Liver (tissue), 9 donors: ENCODE data around the gene DCUN1D2. TPM values are rescaled to one million over a fixed set of nuclear protein-coding genes. Genes with fewer than 3 reads are reported as not detected.
A peak's percentile ranks its signal among the peaks of the same experiment; 100 is the strongest.

Experiments
- DNase-seq: peaks from one replicate; pipeline ENCODE4 v3.0.0-alpha.2; 2017; ENCODE audit warnings: low spot score
- H3K27ac ChIP-seq, 2 donors: one replicate each; pipeline ENCODE4 v1.7.0; 2013; ENCODE audit warnings: inconsistent platforms in 2 of 2, low read length in 2 of 2, control low read depth in 1 of 2, low read depth in 1 of 2, mild to moderate bottlenecking in 1 of 2
- H3K27me3 ChIP-seq, 4 donors: one replicate each; pipeline versions ENCODE4 v1.6.1 to v1.7.0; 2013; ENCODE audit warnings: low read length in 3 of 4, inconsistent platforms in 1 of 4, mild to moderate bottlenecking in 1 of 4, moderate library complexity in 1 of 4; ENCODE audit not compliant: control insufficient read depth in 4 of 4, insufficient read depth in 4 of 4
- H3K36me3 ChIP-seq, 4 donors: one replicate each; pipeline versions ENCODE4 v1.6.1 to v1.7.0; 2013; ENCODE audit warnings: low read length in 3 of 4, mild to moderate bottlenecking in 3 of 4, low read depth in 1 of 4, moderate library complexity in 1 of 4; ENCODE audit not compliant: control insufficient read depth in 4 of 4, insufficient read depth in 3 of 4
- H3K4me1 ChIP-seq, 4 donors: one replicate each; pipeline versions ENCODE4 v1.6.1 to v1.7.0; 2013; ENCODE audit warnings: low read length in 3 of 4, mild to moderate bottlenecking in 3 of 4, moderate library complexity in 1 of 4; ENCODE audit not compliant: control insufficient read depth in 4 of 4, insufficient read depth in 4 of 4
- H3K4me3 ChIP-seq, 3 donors: one replicate each; pipeline versions ENCODE4 v1.6.1 to v1.7.0; 2013; ENCODE audit warnings: low read length in 3 of 3, control low read depth in 1 of 3, low read depth in 1 of 3, mild to moderate bottlenecking in 1 of 3
- H3K9ac ChIP-seq, 2 donors: one replicate each; pipeline ENCODE4 v1.7.0; 2013; ENCODE audit warnings: low read length in 2 of 2, mild to moderate bottlenecking in 2 of 2, moderate library complexity in 2 of 2, control low read depth in 1 of 2, low read depth in 1 of 2
- H3K9me3 ChIP-seq, 4 donors: one replicate each; pipeline versions ENCODE4 v1.6.1 to v1.7.0; 2013; ENCODE audit warnings: low read length in 3 of 4; ENCODE audit not compliant: control insufficient read depth in 4 of 4
- EGR1 ChIP-seq, 2 donors: IDR thresholded peaks; 2 replicates each; pipeline ENCODE4 v1.6.1; 2016 to 2018; ENCODE audit warnings: antibody characterized with exemption in 2 of 2, low read depth in 2 of 2
- FOXA1 ChIP-seq: IDR thresholded peaks from 2 replicates; pipeline ENCODE4 v1.6.1; 2016; ENCODE audit warnings: antibody characterized with exemption
- FOXA2 ChIP-seq: IDR thresholded peaks from 2 replicates; pipeline ENCODE4 v1.6.1; 2016; ENCODE audit warnings: antibody characterized with exemption
- GABPA ChIP-seq, 2 donors: IDR thresholded peaks in 1 of 2; conservative IDR thresholded peaks in 1 of 2; 2 replicates each; pipeline ENCODE4 v1.6.1; 2016; ENCODE audit warnings: antibody characterized with exemption in 2 of 2, mild to moderate bottlenecking in 1 of 2, moderate library complexity in 1 of 2
- JUND ChIP-seq, 2 donors: IDR thresholded peaks; 2 replicates each; pipeline ENCODE4 v1.6.1; 2016; ENCODE audit warnings: antibody characterized with exemption in 2 of 2
- NR2F2 ChIP-seq: IDR thresholded peaks from 2 replicates; pipeline ENCODE4 v1.6.1; 2016; ENCODE audit warnings: antibody characterized with exemption
- RAD21 ChIP-seq, 2 donors: IDR thresholded peaks; 2 replicates each; pipeline ENCODE4 v1.6.1; 2016; ENCODE audit warnings: antibody characterized with exemption in 2 of 2, mild to moderate bottlenecking in 2 of 2
- RXRA ChIP-seq, 2 donors: IDR thresholded peaks; 2 replicates each; pipeline ENCODE4 v1.6.1; 2017 to 2018; ENCODE audit warnings: antibody characterized with exemption in 2 of 2, mild to moderate bottlenecking in 1 of 2
- SP1 ChIP-seq: IDR thresholded peaks from 2 replicates; pipeline ENCODE4 v1.6.1; 2018; ENCODE audit warnings: antibody characterized with exemption, mild to moderate bottlenecking
- TAF1 ChIP-seq: conservative IDR thresholded peaks from 2 replicates; pipeline ENCODE4 v1.6.1; 2016; ENCODE audit warnings: antibody characterized with exemption, mild to moderate bottlenecking
- YY1 ChIP-seq: IDR thresholded peaks from 2 replicates; pipeline ENCODE4 v1.6.1; 2016; ENCODE audit warnings: antibody characterized with exemption, mild to moderate bottlenecking
- ZBTB33 ChIP-seq: IDR thresholded peaks from 2 replicates; pipeline ENCODE4 v1.6.1; 2016; ENCODE audit warnings: antibody characterized with exemption
- WGBS: extraction: QIAGEN DNeasy Blood & Tissue Kit; methylation state at CpG from one replicate; pipeline ENCODE4 v1.1.7; 2013; 5-methylcytosine and 5-hydroxymethylcytosine counted together
- polyA plus RNA-seq, 2 donors: library from polyadenylated mRNA; stranded (reverse) in 1 of 2; unstranded in 1 of 2; fragments of 200-250 nt in 1 of 2; fragments of >200 nt in 1 of 2; fragmentation: Nextera tagmentation in 1 of 2; extraction: Ambion mirVana in 1 of 2; gene quantifications; one replicate each; pipeline versions ENCODE4 v1.2.1 to v1.2.3, GENCODE V29; 2013 to 2015
- total RNA-seq, 2 donors: library from RNA; depleted of rRNA; stranded (reverse); fragments of >200 nt; gene quantifications; one replicate each; pipeline ENCODE4 v1.2.3, GENCODE V29; 2014
- TF ChIP-seq, protein P1 (sequence below): IDR thresholded peaks from 2 replicates; pipeline ENCODE4 v1.6.1; 2016; ENCODE audit warnings: antibody characterized with exemption, mild to moderate bottlenecking
- TF ChIP-seq, protein P2 (sequence below): IDR thresholded peaks from 2 replicates; pipeline ENCODE4 v1.6.1; 2016; ENCODE audit warnings: antibody characterized with exemption
- TF ChIP-seq, protein P3 (sequence below): fragments of 150-350 bp; IDR thresholded peaks from 2 replicates; pipeline ENCODE4 v1.5.1; 2017; ENCODE audit warnings: improper control_type of control experiment, low read depth, low read length; ENCODE audit not compliant: missing input control
- TF ChIP-seq, protein P4 (sequence below): IDR thresholded peaks from 2 replicates; pipeline ENCODE4 v1.6.1; 2016; ENCODE audit warnings: antibody characterized with exemption
- donor health status: healthy.
- donor health status: healthy.
- donor health status: healthy.
- donor health status: healthy.
- donor health status: healthy.

DCUN1D2 gene
- total and polyA plus RNA-seq, 4 donors: 4.0 to 13.1 (median 5.5) TPM

- H3K36me3 ChIP-seq: peaks cover 9 to 36% (median 22%) of the 10 kb centered on the region in 4 donors
- 88% methylated on average over 23 of the region's 23 CpGs for WGBS
- no peak for DNase-seq
- TF ChIP-seq RAD21 (IDR thresholded peaks at IDR 0.05) (peak in 1 of 2 donors; percentile 37), FOXA2 (no peak)
- H3K9ac ChIP-seq: no peak overlapping the region
- no peaks in the 10 kb centered on the region for H3K27me3 ChIP-seq
- H3K4me1 ChIP-seq: peaks cover 0 to 9% (median 0%) of the 10 kb centered on the region in 4 donors
- no peak overlapping the region for H3K4me3 ChIP-seq
- no peak overlapping the region for H3K27ac ChIP-seq
- no peaks in the 10 kb centered on the region for H3K9me3 ChIP-seq
Observed at GRCh38 chr13:113458253-113459065, 32.1 kb downstream of the DCUN1D2 start.

DNA sequence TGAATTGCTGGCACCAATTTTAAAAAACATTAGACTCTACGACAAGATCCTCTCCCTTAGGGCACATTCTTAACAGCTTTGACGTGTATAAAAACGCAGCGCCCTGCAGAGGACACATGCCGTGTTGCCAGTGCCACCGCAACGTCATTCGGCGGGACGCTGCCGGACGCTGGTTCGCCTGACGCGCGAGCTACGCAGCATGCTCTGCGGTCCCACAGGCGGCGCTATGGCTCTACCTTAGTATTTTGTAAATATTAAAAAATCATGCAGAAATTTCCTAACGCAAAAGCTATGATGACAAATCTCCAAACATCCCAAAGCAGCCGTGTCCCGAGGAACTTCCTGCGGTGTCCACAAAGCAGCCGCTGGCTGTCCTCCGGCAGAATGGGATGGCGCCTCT is 33.0 kb downstream of the DCUN1D2 start:
- Histone ChIP-seq H3K9ac (no peak overlapping the region), H3K27ac (no peak overlapping the region), H3K27me3 (no peaks in the 10 kb centered on the region), H3K4me3 (no peak overlapping the region), H3K9me3 (no peaks in the 10 kb centered on the region), H3K4me1 (peaks cover 0 to 9% (median 0%) of the 10 kb centered on the region in 4 donors), H3K36me3 (peaks cover 9 to 39% (median 24%) of the 10 kb centered on the region in 4 donors)
- 96% methylated on average over 27 of the region's 27 CpGs for WGBS
- no peak for DNase-seq
- no peak for TF ChIP-seq ZBTB33
- no peak for TF ChIP-seq RAD21 (IDR thresholded peaks at IDR 0.05)
- TF ChIP-seq, protein P1, sequence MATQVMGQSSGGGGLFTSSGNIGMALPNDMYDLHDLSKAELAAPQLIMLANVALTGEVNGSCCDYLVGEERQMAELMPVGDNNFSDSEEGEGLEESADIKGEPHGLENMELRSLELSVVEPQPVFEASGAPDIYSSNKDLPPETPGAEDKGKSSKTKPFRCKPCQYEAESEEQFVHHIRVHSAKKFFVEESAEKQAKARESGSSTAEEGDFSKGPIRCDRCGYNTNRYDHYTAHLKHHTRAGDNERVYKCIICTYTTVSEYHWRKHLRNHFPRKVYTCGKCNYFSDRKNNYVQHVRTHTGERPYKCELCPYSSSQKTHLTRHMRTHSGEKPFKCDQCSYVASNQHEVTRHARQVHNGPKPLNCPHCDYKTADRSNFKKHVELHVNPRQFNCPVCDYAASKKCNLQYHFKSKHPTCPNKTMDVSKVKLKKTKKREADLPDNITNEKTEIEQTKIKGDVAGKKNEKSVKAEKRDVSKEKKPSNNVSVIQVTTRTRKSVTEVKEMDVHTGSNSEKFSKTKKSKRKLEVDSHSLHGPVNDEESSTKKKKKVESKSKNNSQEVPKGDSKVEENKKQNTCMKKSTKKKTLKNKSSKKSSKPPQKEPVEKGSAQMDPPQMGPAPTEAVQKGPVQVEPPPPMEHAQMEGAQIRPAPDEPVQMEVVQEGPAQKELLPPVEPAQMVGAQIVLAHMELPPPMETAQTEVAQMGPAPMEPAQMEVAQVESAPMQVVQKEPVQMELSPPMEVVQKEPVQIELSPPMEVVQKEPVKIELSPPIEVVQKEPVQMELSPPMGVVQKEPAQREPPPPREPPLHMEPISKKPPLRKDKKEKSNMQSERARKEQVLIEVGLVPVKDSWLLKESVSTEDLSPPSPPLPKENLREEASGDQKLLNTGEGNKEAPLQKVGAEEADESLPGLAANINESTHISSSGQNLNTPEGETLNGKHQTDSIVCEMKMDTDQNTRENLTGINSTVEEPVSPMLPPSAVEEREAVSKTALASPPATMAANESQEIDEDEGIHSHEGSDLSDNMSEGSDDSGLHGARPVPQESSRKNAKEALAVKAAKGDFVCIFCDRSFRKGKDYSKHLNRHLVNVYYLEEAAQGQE: no peak
- TF ChIP-seq YY1: no peak
- TF ChIP-seq FOXA1: no peak
- TF ChIP-seq EGR1 (IDR thresholded peaks at IDR 0.05; ENCODE audit: low read depth in 2 of 2): no peak
- no peak for TF ChIP-seq TAF1
- no peak for TF ChIP-seq NR2F2
- no peak for TF ChIP-seq RXRA (IDR thresholded peaks at IDR 0.05)
- no peak for TF ChIP-seq FOXA2
- TF ChIP-seq, protein P2, sequence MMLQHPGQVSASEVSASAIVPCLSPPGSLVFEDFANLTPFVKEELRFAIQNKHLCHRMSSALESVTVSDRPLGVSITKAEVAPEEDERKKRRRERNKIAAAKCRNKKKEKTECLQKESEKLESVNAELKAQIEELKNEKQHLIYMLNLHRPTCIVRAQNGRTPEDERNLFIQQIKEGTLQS: no peak
- TF ChIP-seq JUND (IDR thresholded peaks at IDR 0.05): no peak
- no peak for TF ChIP-seq SP1
- TF ChIP-seq, protein P3, sequence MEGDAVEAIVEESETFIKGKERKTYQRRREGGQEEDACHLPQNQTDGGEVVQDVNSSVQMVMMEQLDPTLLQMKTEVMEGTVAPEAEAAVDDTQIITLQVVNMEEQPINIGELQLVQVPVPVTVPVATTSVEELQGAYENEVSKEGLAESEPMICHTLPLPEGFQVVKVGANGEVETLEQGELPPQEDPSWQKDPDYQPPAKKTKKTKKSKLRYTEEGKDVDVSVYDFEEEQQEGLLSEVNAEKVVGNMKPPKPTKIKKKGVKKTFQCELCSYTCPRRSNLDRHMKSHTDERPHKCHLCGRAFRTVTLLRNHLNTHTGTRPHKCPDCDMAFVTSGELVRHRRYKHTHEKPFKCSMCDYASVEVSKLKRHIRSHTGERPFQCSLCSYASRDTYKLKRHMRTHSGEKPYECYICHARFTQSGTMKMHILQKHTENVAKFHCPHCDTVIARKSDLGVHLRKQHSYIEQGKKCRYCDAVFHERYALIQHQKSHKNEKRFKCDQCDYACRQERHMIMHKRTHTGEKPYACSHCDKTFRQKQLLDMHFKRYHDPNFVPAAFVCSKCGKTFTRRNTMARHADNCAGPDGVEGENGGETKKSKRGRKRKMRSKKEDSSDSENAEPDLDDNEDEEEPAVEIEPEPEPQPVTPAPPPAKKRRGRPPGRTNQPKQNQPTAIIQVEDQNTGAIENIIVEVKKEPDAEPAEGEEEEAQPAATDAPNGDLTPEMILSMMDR: no peak
- no peak for TF ChIP-seq GABPA (IDR thresholded peaks at IDR 0.05 in 1 of 2, conservative IDR thresholded peaks at IDR 0.05 in 1 of 2)
- TF ChIP-seq, protein P4, sequence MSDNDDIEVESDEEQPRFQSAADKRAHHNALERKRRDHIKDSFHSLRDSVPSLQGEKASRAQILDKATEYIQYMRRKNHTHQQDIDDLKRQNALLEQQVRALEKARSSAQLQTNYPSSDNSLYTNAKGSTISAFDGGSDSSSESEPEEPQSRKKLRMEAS: no peak
